GM12891 (cell line): ENCODE measurements around the gene ADGRL3.

Experiments
- DNase-seq: peaks from one replicate; pipeline ENCODE4 v3.0.0; 2011; ENCODE audit warnings: low spot score; ENCODE audit not compliant: insufficient read length
- FAIRE-seq: peaks from 2 replicates; lab custom pipeline; 2011; peaks lifted over from hg19 to GRCh38; lab: Jason Lieb, UNC
- PAX5 ChIP-seq: IDR thresholded peaks from 2 replicates; pipeline ENCODE4 v1.6.1; 2011; ENCODE audit warnings: low read length, moderate library complexity, mild to moderate bottlenecking; ENCODE audit not compliant: insufficient read depth, severe bottlenecking
- POLR2A ChIP-seq: IDR thresholded peaks from 2 replicates; pipeline ENCODE4 v1.6.1; 2011; ENCODE audit warnings: low read depth, low read length, control low read depth
- POLR2AphosphoS5 ChIP-seq: IDR thresholded peaks from 2 replicates; pipeline ENCODE4 v1.6.1; 2011; ENCODE audit warnings: low read depth, low read length, control low read depth
- POU2F2 ChIP-seq: IDR thresholded peaks from 2 replicates; pipeline ENCODE4 v1.6.1; 2011; ENCODE audit warnings: low read depth, mild to moderate bottlenecking, control low read depth, low read length, moderate library complexity
- SPI1 ChIP-seq: IDR thresholded peaks from 2 replicates; pipeline ENCODE4 v1.6.1; 2011; ENCODE audit warnings: low read depth, low read length, control low read depth
- TAF1 ChIP-seq: IDR thresholded peaks from 2 replicates; pipeline ENCODE4 v1.6.1; 2011; ENCODE audit warnings: low read depth, low read length, control low read depth

The ADGRL3 gene

DNA sequence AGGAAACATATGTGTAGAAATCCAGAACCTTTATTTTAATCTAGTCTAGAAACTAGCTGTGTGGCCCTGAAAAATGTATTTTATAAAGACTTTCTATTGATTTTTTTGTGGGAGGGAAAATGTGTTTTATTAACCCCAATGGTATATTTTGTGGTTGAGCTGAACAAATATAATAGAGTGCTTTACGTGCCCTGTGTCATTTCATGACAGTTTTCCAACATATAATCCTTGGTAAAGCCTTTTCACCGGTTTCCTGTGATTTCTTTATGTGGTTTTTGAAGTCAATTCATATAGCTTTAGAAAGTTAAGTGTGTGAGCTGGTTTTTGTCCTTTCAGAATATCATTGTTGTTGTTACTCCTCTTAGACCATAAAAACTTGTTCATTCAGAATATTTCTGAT, 375.7 kb downstream of the ADGRL3 start:
- DNase-seq = no peak
- TF ChIP-seq POLR2AphosphoS5 (no peak), POU2F2 (no peak), TAF1 (no peak), SPI1 (no peak)
- FAIRE-seq = no peak

- FAIRE-seq = no peak
- no peak for DNase-seq
- TF ChIP-seq POU2F2 = no peak
- no peak for TF ChIP-seq POLR2A
- no peak for TF ChIP-seq TAF1
- TF ChIP-seq SPI1 = no peak
- TF ChIP-seq POLR2AphosphoS5 = no peak
- TF ChIP-seq PAX5 = no peak
These were observed 379.7 kb downstream of the ADGRL3 start for GRCh38 chr4:61579786-61580185.

DNA sequence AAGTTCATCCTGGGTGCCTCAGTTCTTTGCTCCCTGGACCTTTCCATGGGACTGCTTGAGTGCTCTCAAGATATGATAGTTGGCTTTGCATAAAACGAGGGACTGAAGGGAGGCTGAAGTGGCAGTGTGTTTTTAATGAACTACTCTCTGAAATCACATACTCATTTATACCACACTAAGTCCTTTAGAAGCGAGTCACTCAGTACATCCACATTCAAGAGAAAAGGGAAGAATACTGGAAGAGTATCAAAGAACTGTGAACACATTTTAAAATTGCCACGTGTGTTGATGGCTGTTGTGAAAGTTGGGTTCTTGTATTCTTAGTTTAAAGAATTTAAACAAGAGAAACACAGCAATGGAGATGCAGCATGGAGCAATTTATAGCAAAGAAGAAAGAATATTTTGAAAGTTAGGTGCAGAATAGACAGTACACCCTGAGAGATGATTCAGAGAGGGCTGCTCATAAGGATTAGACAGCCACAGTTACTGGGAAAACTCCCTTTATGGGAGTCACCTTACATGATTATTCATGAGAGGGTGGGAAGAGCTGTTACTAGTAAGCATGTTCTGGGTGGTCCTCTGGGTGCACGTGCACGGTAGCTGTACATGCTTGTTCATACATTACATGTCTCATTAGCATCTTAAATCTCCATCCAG, 380.7 kb downstream of the ADGRL3 start:
- DNase-seq (no peak), FAIRE-seq (no peak)
- TF ChIP-seq POLR2A (no peak), POLR2AphosphoS5 (no peak), PAX5 (no peak), TAF1 (no peak), POU2F2 (no peak), SPI1 (no peak)

GRCh38 chr4:61583696-61584095, 383.6 kb downstream of the ADGRL3 start:
- FAIRE-seq = no peak
- no peak for DNase-seq
- no peak for TF ChIP-seq PAX5
- TF ChIP-seq POLR2AphosphoS5 = no peak
- no peak for TF ChIP-seq POU2F2
- TF ChIP-seq POLR2A = no peak
- no peak for TF ChIP-seq TAF1
- no peak for TF ChIP-seq SPI1

DNA sequence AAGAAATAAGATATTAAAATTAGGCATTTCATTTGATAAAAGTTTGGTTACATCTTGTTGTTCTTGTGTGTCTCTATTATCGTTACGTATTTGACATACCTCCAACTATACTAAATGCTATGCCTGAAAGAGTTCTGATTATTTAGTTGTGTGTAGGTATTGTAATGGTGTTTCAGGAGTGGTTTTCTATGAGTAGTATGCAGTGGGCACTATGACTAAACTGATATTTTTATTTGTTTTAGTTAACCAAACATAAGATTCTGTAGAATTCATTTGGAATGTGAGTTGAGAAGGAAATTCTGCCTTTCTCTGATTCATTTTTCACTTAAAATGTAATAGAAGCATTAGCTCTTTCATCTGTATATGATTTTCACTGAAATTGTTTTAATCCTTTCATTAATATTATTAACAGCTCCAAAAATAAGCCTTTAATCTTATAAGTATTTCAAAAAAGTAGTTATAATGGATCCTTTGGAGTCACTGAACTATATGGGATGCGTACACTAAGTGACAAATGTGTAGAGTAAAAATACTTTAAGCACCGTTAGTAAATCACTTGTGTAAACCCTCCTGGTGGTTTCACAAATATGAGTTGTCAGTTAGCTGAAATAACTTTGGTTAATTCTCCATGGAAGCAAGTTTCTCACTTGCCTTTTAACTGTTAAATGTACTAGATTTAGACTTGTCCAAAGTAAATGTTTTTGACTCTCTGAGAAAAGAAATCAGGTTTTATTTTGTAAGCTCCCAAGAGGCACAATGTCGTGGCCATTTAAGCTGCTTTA, 388.7 kb downstream of the ADGRL3 start:
- no peak for DNase-seq
- FAIRE-seq = no peak
- TF ChIP-seq PAX5 (no peak), TAF1 (no peak)

DNA sequence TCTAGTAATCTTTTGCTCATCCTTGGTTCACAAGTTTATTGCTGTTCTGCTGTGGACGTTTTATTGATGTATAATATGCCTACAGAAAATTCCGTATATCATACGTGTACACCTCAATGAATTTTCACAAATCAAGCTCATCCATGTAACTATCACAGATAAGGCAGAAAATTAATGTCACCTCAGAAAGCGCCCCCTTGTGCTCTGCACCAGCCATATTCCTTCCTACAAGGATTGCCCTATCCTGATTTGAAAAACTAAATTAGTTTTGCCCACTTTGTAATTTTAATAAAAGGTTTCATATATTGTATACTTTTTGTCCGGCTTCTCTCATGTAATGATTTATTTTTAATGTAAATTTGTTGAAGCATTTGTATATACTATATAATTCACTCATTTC, 390.8 kb downstream of the ADGRL3 start:
- no peak for DNase-seq
- FAIRE-seq = no peak

DNA sequence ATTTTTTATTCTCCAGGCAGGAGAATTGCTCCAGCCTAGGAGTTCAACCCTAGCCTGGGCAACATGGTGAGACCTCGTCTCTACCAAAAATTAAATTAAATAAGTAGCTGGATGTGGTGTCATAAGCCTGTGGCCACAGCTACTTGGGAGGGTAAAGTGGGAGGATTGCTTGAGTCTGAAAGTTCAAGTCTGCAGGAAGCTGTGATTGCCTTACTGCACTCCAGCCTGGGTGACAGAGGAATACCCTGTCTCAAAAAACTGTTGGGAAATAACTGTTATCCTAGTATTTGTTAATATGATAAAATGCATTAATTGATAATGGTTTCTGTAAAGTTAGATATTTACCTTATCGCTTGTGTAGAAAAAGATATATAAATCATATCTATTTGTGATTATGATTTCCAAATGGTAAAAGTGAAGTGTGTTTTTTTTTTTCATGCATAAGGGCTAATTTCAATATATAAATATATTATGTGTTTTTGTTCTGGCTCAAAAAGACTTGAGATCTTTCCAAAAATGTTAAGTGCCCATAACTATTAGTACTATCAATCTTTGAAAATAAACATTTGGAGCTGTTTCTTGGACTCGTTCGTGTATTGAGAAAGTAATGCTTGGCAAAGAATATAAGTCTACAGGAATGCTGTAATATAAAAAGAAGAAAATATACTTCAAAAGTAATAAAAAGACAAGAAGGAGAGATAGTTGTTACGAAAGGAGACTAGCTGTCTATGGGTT, 396.6 kb downstream of the ADGRL3 start:
- DNase-seq (no peak), FAIRE-seq (no peak)
- TF ChIP-seq PAX5 (no peak), POU2F2 (no peak), POLR2AphosphoS5 (no peak), POLR2A (no peak), TAF1 (no peak), SPI1 (no peak)

More for the DNA sequence above, 390.8 kb downstream of the ADGRL3 start:
- TF ChIP-seq SPI1 = no peak
- TF ChIP-seq PAX5 = no peak
- no peak for TF ChIP-seq POLR2A
- TF ChIP-seq TAF1 = no peak
- TF ChIP-seq POLR2AphosphoS5 = no peak
- no peak for TF ChIP-seq POU2F2

DNA sequence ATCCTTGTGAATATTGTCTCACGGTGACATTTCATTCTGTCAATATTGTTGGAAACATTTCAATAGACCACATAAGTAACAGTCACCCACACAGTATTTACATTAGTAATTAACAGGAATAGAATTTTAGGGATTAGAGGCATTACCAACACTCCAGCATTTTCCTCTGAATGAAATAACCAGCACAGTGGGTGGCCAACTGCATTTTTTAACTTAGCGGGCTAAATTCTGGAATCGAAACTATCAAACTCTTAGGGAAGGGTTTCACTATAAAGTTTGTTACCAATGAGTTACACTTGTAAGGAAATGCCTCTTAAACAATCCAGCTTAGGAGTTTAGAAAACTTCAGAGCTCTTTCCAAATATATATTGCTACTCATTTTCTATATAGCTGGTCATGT, 403.0 kb downstream of the ADGRL3 start:
- FAIRE-seq (no peak), DNase-seq (no peak)
- TF ChIP-seq POLR2AphosphoS5 = no peak
- no peak for TF ChIP-seq POU2F2
- TF ChIP-seq TAF1 = no peak
- no peak for TF ChIP-seq SPI1
- no peak for TF ChIP-seq POLR2A
- no peak for TF ChIP-seq PAX5

- no peak for FAIRE-seq
These were observed 403.9 kb downstream of the ADGRL3 start for GRCh38 chr4:61604054-61604453.

GRCh38 chr4:61605984-61606383, 405.9 kb downstream of the ADGRL3 start:
- no peak for DNase-seq
- TF ChIP-seq POLR2A = no peak
- TF ChIP-seq POLR2AphosphoS5 = no peak
- no peak for TF ChIP-seq PAX5
- no peak for TF ChIP-seq SPI1
- no peak for TF ChIP-seq TAF1
- TF ChIP-seq POU2F2 = no peak
- FAIRE-seq = no peak

More at GRCh38 chr4:61604054-61604453, 403.9 kb downstream of the ADGRL3 start:
- TF ChIP-seq SPI1 = no peak
- TF ChIP-seq PAX5 = no peak
- TF ChIP-seq POLR2AphosphoS5 = no peak
- no peak for TF ChIP-seq POLR2A
- TF ChIP-seq POU2F2 = no peak
- TF ChIP-seq TAF1 = no peak
- no peak for DNase-seq

DNA sequence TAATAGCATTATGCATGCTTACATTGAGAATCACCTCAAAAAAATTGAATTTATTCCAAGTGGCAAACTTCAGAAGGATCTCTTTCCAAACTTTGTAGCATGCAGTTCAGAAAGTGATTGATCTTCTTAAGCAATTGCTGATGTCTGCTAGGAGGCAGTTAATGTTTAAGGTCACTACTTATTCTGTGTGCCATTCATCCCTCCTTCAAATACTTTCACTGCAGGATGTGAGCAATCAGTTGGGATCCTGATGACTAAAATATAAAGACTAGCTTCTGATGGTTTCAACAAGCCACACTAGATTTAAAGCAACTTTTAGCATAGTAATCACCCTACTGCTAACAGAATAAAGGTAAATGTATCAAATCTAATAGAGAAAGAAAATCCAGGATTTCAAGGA, 414.1 kb downstream of the ADGRL3 start:
- DNase-seq (no peak), FAIRE-seq (no peak)
- TF ChIP-seq POLR2A = no peak
- TF ChIP-seq POU2F2 = no peak
- no peak for TF ChIP-seq TAF1
- no peak for TF ChIP-seq SPI1
- no peak for TF ChIP-seq PAX5
- TF ChIP-seq POLR2AphosphoS5 = no peak
